GM18867 (cell line): ENCODE results near the gene SERINC4.
A peak's percentile ranks its signal among the peaks of the same experiment; 100 is the strongest.

Source experiments
- ATAC-seq: cut with Tn5 transposase; IDR thresholded peaks from one replicate; pipeline ENCODE4 v1.9.1; 2021; ENCODE audit warnings: mild to moderate bottlenecking, moderate library complexity; ENCODE audit not compliant: unreplicated experiment

Gene SERINC4

GRCh38 chr15:43799209-43799944, 643 bp downstream of the SERINC4 start:
- no peak for ATAC-seq

DNA sequence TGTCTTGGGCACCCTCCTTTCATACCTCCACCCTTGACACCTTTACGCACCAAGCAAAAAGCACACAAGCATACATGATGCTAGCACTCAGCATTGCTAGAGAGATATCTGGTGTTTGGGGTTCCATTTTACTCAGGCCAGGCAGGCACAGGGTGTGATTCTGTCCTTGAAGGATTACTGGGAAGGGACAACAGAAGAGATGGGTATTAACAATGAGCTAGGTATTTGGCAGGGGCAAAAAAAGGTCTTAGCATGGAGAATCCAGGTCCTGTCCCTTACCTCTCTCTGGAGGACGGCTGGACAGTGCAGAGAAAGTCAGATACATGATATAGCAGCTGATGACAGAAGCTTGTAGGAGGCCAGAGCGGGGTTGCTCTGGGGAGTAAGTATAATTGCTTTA, 3.5 kb downstream of the SERINC4 start:
- no peak for ATAC-seq

DNA sequence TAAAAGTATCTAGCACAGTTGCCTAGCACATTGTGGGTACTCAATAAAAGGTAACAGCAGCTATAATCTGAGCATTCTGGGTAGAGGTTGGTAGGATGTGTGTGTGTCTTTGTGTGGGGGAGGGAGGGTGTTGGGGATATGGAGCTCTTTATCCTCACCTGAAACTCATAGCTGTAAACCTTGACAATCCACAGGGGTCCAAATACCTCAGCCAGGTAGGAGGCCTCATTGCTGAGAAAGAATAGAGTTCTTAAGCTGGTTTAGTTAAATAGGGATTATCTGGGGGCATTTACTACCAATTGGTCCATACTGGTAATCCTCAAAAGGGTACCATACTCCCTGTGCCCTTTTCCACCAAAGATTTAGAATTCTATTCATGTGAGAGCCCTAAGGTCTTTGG, 4.0 kb downstream of the SERINC4 start:
- no peak for ATAC-seq

- ATAC-seq: no peak
These were observed 4.8 kb downstream of the SERINC4 start for GRCh38 chr15:43795197-43795596.

- ATAC-seq: no peak
These were observed 5.6 kb downstream of the SERINC4 start for GRCh38 chr15:43794269-43795037.

- no peak for ATAC-seq
These were observed 6.4 kb downstream of the SERINC4 start for GRCh38 chr15:43793647-43794046.

DNA sequence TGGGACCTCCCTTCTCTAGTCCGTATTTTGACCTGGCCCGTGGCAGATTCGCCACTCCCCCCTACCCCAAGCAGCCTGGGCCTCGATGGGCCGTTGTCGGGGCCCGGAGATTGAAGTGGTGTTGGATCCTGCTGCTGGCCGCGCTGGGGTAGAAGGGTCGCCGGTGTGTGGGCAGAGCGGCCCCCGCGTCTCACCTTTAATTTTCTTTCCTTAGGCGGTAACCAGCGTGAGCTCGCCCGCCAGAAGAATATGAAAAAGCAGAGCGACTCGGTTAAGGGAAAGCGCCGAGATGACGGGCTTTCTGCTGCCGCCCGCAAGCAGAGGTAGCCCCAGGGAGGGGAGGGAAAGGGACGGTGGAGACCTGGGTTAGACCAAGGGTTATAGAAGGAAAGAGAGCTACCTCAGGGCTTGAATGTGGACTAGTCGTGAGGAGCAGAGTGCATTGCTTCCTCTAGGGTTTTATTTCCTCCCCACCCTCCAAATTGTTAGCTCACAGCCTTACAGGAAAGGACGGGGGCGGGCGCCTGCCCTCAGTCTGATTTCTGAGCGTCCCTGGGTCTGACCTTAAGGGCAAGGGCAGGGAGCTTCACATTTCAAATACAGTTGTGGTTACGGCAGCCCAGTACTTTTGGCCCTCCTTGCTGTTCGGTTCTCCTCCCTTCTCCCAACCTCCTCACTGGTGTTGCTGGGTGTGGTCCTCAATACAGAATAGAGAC, 7.1 kb downstream of the SERINC4 start:
- ATAC-seq: no peak

DNA sequence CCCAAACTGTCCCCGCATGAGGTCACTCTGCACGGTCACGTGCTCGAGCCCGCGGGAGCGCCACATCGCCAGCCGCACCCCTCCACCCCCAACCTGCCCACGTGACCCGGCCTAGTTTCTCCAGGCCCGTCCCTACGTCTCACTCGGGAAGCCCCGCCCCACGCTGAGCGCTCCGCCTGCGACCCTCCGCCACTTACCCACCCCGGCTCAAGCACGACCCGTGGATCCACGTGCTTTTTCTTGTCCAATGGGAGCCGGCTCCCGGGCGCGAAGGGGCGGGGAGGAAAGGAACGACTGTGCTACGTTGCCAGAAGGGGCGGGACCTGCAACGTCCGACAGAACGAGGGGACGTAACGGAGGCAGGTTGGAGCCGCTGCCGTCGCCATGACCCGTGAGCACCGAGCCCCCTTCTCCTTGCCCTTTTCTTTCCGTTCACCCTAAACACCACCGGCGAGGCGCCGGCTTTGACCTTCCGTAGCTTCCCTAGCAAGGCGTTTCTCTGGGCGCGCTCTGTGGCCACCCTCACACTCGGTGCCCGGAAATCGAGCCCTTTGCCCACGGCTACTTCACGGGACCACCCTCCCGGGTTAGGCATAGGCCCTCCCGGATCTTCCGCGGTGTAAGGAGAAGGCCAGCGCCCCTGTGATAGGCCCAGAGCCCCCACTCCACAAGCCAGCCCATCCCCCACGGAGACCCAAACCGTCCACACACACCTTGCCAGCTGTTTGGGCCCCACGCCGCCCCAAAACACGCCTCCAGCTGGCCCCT, 7.8 kb downstream of the SERINC4 start, which contains the start of gene SERF2:
SERF2 (plus strand) TSS at position 328 of the 768 bp plus-strand sequence; CDS start at position 385, 57 bp downstream.
- ATAC-seq: peak; percentile 80

DNA sequence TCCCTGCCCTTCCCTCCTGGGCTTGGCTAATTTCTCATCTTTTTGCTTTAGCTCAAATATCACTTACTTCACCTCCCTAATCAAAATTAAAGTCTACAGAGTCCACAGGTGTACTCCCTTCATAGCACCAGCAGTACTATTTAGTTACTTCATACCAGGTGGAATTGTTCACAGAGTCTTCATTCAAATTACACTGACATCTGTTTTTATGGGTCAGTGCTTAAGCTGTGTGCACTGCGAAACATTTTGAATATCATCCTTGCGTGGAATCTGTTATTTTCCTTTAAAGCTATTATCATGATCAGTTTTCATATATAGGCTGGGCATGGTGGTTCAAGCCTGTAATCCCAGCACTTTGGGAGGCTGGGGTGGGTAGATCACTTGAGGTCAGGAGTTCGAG, 10.6 kb downstream of the SERINC4 start:
- no peak for ATAC-seq

GRCh38 chr15:43779016-43779415, 21.0 kb downstream of the SERINC4 start:
- ATAC-seq: no peak

DNA sequence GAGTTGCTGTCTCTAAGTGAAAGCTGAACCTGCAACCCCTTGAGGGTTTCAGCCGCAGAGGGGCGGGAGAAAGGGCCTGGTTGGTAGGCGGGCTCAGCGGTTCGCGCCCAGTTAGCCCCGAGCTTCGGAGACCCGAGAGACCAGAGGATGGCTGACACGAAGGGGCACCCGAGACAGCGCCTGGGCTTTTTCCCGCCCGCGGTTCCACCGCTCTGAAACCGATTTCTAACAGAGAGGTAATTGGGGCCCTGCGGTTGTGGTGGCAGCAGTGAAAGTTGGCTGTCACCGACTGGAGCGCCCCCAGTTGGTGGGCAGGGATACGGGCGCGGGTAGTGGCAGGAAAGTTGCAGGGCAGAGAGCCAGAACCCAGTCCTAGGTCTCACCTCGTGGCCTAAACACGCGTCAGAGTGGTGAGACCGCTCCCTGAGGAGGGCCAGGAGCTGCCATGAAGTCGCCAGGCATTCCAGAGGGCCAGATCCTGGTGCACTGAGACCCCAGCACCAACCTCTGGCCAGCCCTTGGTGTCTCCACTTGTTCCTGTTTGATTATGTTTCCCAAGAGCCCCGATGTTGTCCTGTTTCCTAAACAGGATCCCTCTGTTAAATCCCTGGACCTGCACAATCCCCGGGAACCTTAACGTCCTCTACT, 22.6 kb downstream of the SERINC4 start:
- peak; percentile 72 for ATAC-seq

DNA sequence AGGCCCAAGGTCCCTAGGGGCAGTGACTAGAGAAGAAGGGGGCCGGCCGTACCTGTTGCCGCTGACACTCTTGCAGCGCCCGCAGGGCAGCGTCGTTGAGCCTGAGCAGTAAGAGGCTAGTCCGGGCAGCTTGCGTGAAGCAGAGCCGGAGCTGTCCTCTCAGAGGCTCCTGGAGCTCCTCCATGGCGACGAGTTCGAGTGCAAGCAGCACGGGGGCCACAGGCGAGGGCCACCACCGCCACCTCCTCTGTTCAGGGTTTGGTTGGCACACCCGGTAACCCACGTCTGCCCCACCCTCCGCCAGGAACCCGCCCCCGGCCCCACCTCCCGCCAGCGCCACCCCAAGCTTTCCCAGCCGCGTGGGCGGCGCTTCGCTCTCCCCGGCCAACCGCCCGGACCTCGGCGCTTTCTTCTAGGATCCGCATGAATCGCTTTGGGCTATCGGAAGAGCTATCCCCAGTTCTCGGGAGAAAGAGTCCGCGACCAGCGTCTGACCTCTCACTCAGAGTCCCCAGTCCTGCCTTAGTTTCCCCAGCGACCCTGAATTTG, 23.2 kb downstream of the SERINC4 start, which contains the start of gene ELL3:
ELL3 (minus strand) TSS at position 249 of the 549 bp plus-strand sequence; CDS start at position 184, 65 bp downstream.
- ATAC-seq: peak; percentile 40

DNA sequence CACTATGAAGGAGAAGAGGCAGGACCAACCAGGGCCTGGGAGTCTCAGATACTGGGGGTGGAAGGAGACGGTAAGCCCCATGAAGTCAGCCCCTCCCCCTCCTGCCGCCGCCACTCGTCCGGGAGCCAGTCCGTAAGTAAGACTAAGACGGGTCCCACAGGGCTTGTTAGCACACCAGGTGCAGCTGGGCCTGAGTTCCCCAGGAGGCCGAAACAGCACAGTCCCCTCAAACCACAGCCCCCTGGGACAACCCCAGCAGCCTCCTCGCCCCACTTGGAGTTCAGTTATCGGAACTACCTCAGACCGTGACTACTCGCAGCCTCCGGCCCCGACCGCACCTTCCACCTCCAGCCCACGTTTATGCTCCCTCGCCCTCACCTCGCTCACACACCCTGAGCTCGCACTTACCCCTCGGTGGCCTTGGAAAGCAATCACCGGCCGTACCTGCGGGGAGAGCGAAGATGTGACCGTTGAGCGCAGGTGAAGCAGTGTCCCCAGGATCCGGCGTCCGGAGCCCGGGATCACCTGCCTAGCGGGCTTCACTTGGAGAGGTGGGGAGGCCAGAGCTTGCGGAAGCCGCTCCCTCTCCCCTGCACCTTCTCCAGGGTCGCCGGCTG, 23.8 kb downstream of the SERINC4 start:
- ATAC-seq: peak; percentile 47

GRCh38 chr15:43775411-43775965, 24.5 kb downstream of the SERINC4 start:
- no peak for ATAC-seq

DNA sequence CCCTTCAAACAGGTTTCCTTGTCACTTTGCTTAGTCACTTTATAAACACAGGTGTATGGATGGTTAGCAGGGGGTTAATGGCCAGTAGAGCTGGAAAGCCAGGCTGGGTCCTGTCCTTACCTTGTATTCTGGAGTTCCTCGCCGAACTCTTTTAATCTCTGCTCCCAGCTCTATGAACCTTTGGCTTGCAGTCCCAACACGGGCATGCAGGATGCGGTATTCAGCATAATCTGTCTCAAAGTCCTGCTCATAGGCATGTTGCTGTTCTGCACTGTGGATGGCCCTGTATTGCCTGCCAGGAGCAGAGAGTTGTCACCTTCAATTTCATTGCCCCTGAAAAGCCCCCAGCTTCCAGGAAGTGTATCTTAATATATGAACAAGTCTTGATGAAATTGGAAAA, 26.0 kb downstream of the SERINC4 start:
- no peak for ATAC-seq

GRCh38 chr15:43772624-43773023, 27.4 kb downstream of the SERINC4 start:
- no peak for ATAC-seq

DNA sequence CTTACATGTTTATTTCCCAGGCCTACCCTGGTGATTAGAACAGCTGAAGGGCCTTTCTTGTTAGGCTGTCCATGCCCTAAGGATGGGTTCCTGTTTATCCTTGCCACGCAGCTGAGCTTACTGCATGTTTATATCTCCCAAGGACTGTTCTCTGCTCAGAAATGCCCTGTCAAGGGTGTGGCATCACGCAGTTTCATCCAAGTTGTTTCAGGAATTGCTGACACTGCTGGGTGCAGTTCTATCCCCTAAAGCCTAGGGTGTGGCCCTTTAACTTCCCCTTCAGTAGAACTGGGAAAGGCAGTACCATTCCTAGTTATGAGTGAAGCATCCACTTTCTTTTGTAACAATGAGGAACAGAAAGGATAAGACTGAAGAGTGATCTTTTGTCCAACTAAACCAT, 28.2 kb downstream of the SERINC4 start:
- no peak for ATAC-seq

- ATAC-seq: no peak
These were observed 30.3 kb downstream of the SERINC4 start for GRCh38 chr15:43769584-43770228.
